HUES64 (cell line): ENCODE results near the gene B3GAT1.

Experiments
- H3K27ac ChIP-seq: 2 replicates; pipeline ENCODE4 v1.7.0; 2013; ENCODE audit warnings: low read depth, low read length, inconsistent platforms
- H3K27me3 ChIP-seq: 2 replicates; pipeline ENCODE4 v1.6.1; 2013; ENCODE audit warnings: mild to moderate bottlenecking, low read length; ENCODE audit not compliant: insufficient read depth
- H3K36me3 ChIP-seq: 2 replicates; pipeline ENCODE4 v1.6.1; 2013; ENCODE audit warnings: mild to moderate bottlenecking, low read length; ENCODE audit not compliant: insufficient read depth
- H3K4me1 ChIP-seq: 2 replicates; pipeline ENCODE4 v1.6.1; 2013; ENCODE audit warnings: mild to moderate bottlenecking, low read length, moderate library complexity; ENCODE audit not compliant: insufficient read depth
- H3K4me3 ChIP-seq: 2 replicates; pipeline ENCODE4 v1.5.1; 2013; ENCODE audit warnings: mild to moderate bottlenecking, low read length, moderate library complexity
- H3K9ac ChIP-seq: 2 replicates; pipeline ENCODE4 v1.6.1; 2013; ENCODE audit warnings: mild to moderate bottlenecking, low read depth, low read length
- H3K9me3 ChIP-seq: 2 replicates; pipeline ENCODE4 v1.6.1; 2013; ENCODE audit warnings: low read depth, low read length; ENCODE audit not compliant: insufficient read depth
- WGBS: fragments of 150-250, 120-280 bp; methylation state at CpG from one replicate; pipeline ENCODE4 v1.1.7; 2013; ENCODE audit warnings: missing lambda C conversion rate; 5-methylcytosine and 5-hydroxymethylcytosine counted together

Gene B3GAT1

GRCh38 chr11:134376150-134376921 lies 35.7 kb downstream of the B3GAT1 start:
- Histone ChIP-seq H3K36me3 (peaks cover 16% of the 10 kb centered on the region), H3K27me3 (no peaks in the 10 kb centered on the region), H3K4me1 (no peaks in the 10 kb centered on the region), H3K4me3 (no peak overlapping the region), H3K9me3 (no peaks in the 10 kb centered on the region), H3K27ac (no peak overlapping the region), H3K9ac (no peak overlapping the region)
- 67% methylated on average over 18 of the region's 18 CpGs for WGBS

DNA sequence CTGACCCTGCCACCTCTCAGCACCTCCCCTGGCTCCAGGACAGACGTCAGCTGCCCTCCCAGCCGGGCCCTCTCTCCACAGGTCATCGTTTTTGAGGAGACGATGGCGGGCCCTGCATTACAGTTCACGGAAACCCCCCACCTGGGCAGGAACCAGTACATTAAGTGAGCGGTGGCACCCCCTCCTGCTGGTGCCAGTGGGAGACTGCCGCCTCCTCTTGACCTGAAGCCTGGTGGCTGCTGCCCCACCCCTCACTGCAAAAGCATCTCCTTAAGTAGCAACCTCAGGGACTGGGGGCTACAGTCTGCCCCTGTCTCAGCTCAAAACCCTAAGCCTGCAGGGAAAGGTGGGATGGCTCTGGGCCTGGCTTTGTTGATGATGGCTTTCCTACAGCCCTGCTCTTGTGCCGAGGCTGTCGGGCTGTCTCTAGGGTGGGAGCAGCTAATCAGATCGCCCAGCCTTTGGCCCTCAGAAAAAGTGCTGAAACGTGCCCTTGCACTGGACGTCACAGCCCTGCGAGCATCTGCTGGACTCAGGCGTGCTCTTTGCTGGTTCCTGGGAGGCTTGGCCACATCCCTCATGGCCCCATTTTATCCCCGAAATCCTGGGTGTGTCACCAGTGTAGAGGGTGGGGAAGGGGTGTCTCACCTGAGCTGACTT lies 37.0 kb downstream of the B3GAT1 start:
- Histone ChIP-seq H3K27me3 (no peaks in the 10 kb centered on the region), H3K36me3 (0 out of 2 replicates have a peak, but pooled peaks cover 4% of the 10 kb centered on the region), H3K9ac (no peak overlapping the region), H3K9me3 (no peaks in the 10 kb centered on the region), H3K27ac (no peak overlapping the region), H3K4me3 (no peak overlapping the region), H3K4me1 (no peaks in the 10 kb centered on the region)
- 93% methylated on average over 16 of the region's 16 CpGs for WGBS

DNA sequence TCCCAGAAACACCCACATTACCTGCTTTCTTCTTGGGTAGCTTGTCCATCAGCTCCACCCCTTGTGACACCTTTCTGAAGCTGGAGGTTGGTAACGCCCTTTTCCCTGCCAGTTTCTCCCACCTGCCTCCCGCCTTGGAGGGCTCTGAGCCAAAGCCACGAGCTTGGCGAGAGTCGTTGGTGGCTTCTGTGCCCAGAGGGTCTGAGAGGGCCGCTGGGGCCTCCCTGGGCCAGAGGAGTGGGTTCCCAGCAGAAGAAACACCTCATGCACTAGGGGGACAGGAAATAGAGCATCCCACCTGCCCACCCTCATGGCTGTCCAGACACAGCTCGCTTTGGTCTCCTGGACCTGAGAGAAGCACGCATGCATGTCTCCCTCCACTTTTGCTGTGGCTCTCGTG lies 37.9 kb downstream of the B3GAT1 start:
- Histone ChIP-seq H3K9me3 (no peaks in the 10 kb centered on the region), H3K27me3 (no peaks in the 10 kb centered on the region), H3K9ac (no peak overlapping the region), H3K36me3 (0 out of 2 replicates have a peak, but pooled peaks cover 4% of the 10 kb centered on the region), H3K27ac (no peak overlapping the region), H3K4me3 (no peak overlapping the region), H3K4me1 (no peaks in the 10 kb centered on the region)
- 88% methylated on average over 9 of the region's 9 CpGs for WGBS

- Histone ChIP-seq H3K4me1 (no peaks in the 10 kb centered on the region), H3K9me3 (no peaks in the 10 kb centered on the region), H3K27ac (no peak overlapping the region), H3K9ac (no peak overlapping the region), H3K36me3 (0 out of 2 replicates have a peak, but pooled peaks cover 1% of the 10 kb centered on the region), H3K4me3 (no peak overlapping the region), H3K27me3 (no peaks in the 10 kb centered on the region)
- 92% methylated on average over 14 of the region's 14 CpGs for WGBS
Measured at GRCh38 chr11:134373591-134374052, 38.4 kb downstream of the B3GAT1 start.

GRCh38 chr11:134372961-134373360 lies 39.1 kb downstream of the B3GAT1 start:
- H3K4me3 ChIP-seq: no peak overlapping the region
- H3K27ac ChIP-seq: no peak overlapping the region
- 86% methylated on average over 8 of the region's 8 CpGs for whole genome bisulfite sequencing
- no peaks in the 10 kb centered on the region for H3K9me3 ChIP-seq
- no peak overlapping the region for H3K9ac ChIP-seq
- H3K27me3 ChIP-seq: no peaks in the 10 kb centered on the region
- H3K4me1 ChIP-seq: no peaks in the 10 kb centered on the region
- H3K36me3 ChIP-seq: no peaks in the 10 kb centered on the region

DNA sequence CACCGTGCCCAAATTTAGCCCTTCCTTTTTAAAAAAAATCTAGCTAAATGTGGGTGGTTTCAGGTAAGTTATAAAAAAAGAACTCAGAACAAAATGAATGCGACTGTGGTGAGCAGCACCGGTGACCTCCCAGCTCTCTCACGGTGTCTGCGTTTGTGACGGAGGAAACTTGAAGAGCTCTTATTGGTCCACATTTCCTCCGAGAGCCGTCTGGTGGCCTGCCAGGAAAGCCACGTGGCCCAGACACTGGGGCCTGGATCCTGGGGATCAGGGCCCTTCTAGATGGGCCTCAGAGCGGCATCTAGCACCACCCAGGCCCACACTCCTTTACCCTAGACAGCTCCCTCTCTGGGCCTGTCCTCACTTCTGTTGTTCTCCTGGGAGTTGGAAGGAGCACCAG lies 39.5 kb downstream of the B3GAT1 start:
- Histone ChIP-seq H3K9me3 (no peaks in the 10 kb centered on the region), H3K36me3 (no peaks in the 10 kb centered on the region), H3K4me3 (no peak overlapping the region), H3K4me1 (no peaks in the 10 kb centered on the region), H3K27me3 (no peaks in the 10 kb centered on the region), H3K27ac (no peak overlapping the region), H3K9ac (no peak overlapping the region)
- WGBS: 93% methylated on average over 10 of the region's 10 CpGs

DNA sequence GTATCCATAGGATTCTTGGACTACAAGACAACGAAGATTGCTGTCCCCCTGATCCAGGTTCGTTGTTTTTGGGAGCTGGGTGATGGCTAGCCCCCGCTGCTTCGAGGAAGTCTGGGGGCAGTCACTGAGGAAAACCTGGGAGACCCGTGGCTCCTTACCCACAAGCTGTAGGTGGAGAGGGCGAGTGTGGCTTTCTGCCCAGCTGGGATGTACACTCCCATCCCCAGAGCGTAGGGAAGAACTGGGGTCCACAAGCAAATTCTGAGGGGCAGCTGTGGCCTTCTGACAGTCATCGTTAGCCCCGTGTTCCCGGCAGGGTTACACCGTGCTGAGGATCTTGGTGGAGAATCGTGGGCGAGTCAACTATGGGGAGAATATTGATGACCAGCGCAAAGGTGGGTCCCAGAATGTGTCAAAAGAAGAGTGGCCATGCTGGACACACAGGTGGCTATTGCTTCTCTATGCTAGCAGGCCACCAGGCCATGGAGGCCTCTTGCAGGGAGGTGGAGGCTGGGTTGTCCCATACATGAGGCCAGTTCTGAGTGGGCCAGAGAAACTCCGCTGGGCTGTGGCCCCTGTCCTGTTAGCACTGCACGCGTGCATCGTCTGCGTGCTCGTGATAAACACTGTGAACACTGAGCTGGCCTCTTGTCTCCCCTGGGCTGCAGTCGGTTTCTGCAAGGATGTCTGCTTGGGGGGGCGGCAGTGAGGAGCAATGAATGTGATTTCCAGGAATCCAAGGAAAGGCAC lies 40.4 kb downstream of the B3GAT1 start:
- Histone ChIP-seq H3K9ac (no peak overlapping the region), H3K27me3 (no peaks in the 10 kb centered on the region), H3K36me3 (no peaks in the 10 kb centered on the region), H3K9me3 (no peaks in the 10 kb centered on the region), H3K4me3 (no peak overlapping the region), H3K27ac (no peak overlapping the region), H3K4me1 (no peaks in the 10 kb centered on the region)
- 92% methylated on average over 22 of the region's 22 CpGs for WGBS

DNA sequence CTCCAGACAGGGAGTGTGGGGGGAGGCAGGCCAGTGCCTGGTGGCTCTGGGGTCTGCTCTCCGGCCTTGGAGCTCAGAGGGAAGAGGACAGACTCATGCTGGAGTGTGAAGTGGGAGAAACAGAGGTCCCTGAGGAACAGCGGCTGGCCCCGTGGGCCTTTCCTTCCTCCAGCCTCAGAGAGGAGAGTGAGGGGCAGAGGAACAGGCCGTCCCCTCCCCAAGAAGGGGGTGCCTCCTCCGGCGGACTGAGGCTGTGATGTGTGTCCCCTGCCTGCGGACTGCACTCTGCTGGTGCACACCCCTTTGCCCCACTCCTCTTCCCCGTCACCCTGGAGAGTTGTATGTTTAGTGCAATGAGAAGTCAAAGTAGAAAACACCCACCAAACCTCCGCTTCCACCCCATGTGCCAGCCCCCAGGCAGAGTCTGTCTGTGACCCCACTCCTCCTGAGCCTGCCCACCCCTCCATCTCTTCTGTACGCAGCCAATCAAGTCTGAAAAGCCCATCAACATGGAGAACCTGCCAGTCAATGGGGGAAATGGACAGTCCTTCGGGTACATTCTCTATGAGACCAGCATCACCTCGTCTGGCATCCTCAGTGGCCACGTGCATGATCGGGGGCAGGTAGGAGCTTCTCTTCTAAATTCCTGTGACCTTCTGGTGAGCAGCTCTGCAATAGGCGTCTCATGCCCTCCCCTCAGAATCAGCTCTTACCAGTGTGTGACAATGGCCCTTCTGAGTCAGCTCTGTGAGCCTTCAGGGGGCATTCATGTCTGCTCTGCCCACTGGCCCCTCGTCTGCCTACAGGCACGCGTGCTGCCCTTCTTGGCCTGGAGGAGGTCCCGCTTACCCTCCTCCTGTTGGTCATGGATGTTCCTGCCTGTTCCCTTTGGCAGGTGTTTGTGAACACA lies 41.3 kb downstream of the B3GAT1 start:
- H3K4me1 ChIP-seq: no peaks in the 10 kb centered on the region
- H3K27ac ChIP-seq: no peak overlapping the region
- H3K4me3 ChIP-seq: no peak overlapping the region
- no peaks in the 10 kb centered on the region for H3K36me3 ChIP-seq
- WGBS: 94% methylated on average over 17 of the region's 19 CpGs
- H3K9ac ChIP-seq: no peak overlapping the region
- no peaks in the 10 kb centered on the region for H3K27me3 ChIP-seq
- no peaks in the 10 kb centered on the region for H3K9me3 ChIP-seq

DNA sequence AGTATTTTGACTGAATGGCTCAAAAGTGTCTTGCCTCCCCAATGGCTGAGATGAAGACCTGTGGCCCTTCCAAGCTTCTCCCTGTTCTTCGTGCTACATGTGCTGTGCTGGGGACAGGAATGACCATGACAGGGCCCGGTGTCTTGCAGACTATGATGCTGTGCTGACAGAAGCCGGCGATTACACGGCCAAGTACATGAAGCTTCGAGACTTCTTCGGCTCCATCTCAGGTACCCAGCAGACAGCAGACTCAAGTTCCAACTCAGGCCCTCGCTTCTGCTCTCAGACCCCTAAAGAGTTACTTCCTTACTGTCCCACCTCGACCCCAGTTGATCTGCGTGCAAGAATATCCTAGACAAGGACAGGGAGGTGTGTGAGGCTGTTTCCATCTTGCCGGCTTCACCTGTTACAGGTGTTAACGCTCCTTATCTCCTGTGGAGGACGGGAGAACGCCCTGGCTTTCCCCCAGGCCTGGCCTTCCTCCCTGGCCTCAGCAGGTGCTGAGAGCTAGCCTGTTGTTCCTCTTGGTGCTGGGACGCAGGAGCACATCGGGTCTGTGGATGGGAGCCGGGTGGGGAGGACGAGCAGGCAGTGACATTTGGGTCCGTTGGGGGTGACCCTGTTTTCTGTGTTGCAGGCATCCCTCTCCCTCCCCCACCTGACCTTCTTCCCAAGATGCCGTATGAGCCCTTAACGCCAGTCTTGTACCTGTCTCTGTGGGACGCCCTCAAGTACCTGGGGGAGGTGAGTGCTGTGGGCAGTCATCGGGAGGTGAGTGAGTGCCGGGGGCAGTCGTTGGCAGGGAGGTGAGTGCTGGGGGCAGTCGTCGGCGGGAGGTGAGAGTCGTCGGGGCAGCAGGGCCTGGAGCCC lies 42.2 kb downstream of the B3GAT1 start:
- no peaks in the 10 kb centered on the region for H3K36me3 ChIP-seq
- no peaks in the 10 kb centered on the region for H3K27me3 ChIP-seq
- H3K9me3 ChIP-seq: no peaks in the 10 kb centered on the region
- 91% methylated on average over 30 of the region's 30 CpGs for WGBS
- H3K9ac ChIP-seq: no peak overlapping the region
- H3K4me3 ChIP-seq: no peak overlapping the region
- H3K4me1 ChIP-seq: no peaks in the 10 kb centered on the region
- H3K27ac ChIP-seq: no peak overlapping the region

- no peak overlapping the region for H3K27ac ChIP-seq
- H3K4me1 ChIP-seq: no peaks in the 10 kb centered on the region
- no peaks in the 10 kb centered on the region for H3K36me3 ChIP-seq
- H3K9me3 ChIP-seq: no peaks in the 10 kb centered on the region
- 92% methylated on average over 17 of the region's 18 CpGs for WGBS
- H3K4me3 ChIP-seq: no peak overlapping the region
- no peak overlapping the region for H3K9ac ChIP-seq
- no peaks in the 10 kb centered on the region for H3K27me3 ChIP-seq
Measured at GRCh38 chr11:134367781-134368180, 44.3 kb downstream of the B3GAT1 start.
